Measurements from ENCODE around the gene LDHD. TPM values are rescaled to one million over a fixed set of nuclear protein-coding genes. Genes with fewer than 3 reads are reported as not detected.

Gene LDHD
- total and polyA plus RNA-seq, 12 donors = 2.4 to 46.0 (median 19.6) TPM

DNA sequence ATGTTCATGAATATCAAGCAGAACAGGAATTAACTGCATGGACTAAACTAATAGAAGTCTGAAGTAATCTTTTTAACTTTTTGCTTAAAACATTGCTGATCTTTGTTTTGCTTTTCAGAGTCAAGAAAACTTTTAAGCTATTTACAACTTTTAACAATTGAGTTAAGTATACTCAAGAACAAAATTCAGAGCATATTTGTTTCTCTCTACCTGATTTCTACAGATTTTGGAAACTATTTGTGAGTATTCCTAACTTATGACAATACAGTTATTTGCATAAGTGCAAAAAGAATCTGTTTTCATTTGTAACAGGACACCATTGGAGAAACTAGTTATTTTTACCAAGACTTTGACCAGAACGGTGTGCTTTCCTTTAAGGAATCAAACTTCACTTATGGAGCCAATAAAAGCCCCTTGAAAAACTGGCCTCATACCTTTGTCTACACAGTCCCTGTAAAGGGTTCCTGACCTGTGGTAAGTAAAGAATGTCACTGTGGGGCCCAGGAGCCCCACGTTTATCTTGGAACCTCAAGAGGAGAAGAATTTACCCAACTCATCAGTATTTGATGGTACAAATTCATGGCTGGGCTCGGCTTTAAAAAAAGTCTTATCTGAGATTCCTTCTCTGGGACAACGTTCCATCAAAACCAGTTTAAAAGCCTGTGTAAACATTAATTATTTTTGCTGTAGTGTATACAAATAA, 11.3 kb upstream of the LDHD start:
- Histone ChIP-seq H3K36me3 (replicated peaks in 1 of 2) (no peaks in the 10 kb centered on the region), H3K27me3 (no peaks in the 10 kb centered on the region), H3K4me3 (no peak overlapping the region), H3K9me3 (replicated peaks in 1 of 3) (peaks cover 0 to 9% (median 0%) of the 10 kb centered on the region in 3 donors), H3K4me1 (replicated peaks in 1 of 2) (no peaks in the 10 kb centered on the region), H3K27ac (no peak overlapping the region)
- no peak for DNase-seq
- intact Hi-C loops (cut with DNase I) = no loop called here
- 58 to 66% (median 59%) methylated on average over 4 of the region's 4 CpGs for WGBS, 4 donors
- TF ChIP-seq POLR2A (IDR thresholded peaks at IDR 0.05) = no peak
- TF ChIP-seq, protein P1, sequence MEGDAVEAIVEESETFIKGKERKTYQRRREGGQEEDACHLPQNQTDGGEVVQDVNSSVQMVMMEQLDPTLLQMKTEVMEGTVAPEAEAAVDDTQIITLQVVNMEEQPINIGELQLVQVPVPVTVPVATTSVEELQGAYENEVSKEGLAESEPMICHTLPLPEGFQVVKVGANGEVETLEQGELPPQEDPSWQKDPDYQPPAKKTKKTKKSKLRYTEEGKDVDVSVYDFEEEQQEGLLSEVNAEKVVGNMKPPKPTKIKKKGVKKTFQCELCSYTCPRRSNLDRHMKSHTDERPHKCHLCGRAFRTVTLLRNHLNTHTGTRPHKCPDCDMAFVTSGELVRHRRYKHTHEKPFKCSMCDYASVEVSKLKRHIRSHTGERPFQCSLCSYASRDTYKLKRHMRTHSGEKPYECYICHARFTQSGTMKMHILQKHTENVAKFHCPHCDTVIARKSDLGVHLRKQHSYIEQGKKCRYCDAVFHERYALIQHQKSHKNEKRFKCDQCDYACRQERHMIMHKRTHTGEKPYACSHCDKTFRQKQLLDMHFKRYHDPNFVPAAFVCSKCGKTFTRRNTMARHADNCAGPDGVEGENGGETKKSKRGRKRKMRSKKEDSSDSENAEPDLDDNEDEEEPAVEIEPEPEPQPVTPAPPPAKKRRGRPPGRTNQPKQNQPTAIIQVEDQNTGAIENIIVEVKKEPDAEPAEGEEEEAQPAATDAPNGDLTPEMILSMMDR (IDR thresholded peaks at IDR 0.05) = no peak

DNA sequence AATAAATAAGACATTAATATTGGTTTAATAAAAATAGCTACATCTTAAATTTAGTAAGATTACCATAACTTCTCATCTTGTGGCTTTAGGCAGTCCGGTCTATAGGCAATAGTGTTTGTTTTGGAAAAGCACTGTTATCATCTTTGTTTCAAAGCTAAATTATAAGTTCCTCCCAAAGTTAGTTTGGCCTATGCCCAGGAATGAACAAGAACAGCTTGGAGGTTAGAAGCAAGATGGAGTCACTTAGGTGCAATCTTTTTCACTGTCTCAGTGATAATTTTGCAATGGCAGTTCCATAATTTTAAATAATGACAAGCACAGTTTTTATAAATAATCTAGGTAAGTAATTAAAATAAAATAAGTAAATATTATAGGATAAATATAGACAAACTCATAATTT, 6.0 kb upstream of the LDHD start:
- H3K36me3 ChIP-seq (replicated peaks in 1 of 2) = no peaks in the 10 kb centered on the region
- peaks cover 4 to 8% (median 4%) of the 10 kb centered on the region in 3 donors for H3K9me3 ChIP-seq (replicated peaks in 1 of 3)
- H3K27ac ChIP-seq = no peak overlapping the region
- H3K27me3 ChIP-seq = no peaks in the 10 kb centered on the region
- H3K4me1 ChIP-seq (replicated peaks in 1 of 2) = no peaks in the 10 kb centered on the region
- WGBS, 4 donors = 88 to 97% (median 94%) methylated on average over 1 of the region's 1 CpG
- no peak for TF ChIP-seq POLR2A (IDR thresholded peaks at IDR 0.05)
- TF ChIP-seq, protein P1 (IDR thresholded peaks at IDR 0.05) = no peak
- DNase-seq = no peak
- H3K4me3 ChIP-seq = no peak overlapping the region
- intact Hi-C loops (cut with DNase I) = no loop called here

DNA sequence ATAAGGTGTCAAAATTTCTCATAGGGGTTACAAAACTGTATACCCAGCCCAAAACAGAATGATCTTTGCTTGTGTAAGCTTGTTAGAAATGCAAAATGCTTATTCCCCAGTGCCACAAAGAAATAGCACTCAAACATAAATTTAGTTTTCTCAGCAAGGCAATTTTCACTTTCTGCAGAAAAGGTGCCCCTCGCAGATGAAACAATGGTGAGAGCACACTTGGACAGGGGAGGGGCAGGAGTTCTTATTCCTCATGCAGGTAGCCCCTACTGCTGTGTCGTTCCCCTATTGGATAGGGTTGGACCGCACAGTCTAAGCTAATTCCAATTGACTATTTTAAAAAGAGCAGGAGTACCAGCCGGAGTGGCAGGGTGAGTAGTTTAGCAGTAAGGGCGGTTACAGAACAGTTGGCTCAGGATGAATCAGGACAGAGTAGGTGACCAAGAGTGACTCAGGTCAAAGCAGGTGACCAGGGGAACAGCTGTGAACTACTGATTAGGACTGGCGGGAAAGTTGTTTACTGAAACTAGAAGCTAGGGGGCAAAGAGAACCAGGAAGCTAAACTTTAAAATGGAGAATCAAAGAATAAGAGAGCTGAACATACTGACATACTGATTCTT, 5.5 kb upstream of the LDHD start:
- H3K9me3 ChIP-seq (replicated peaks in 1 of 3) = peaks cover 4 to 7% (median 4%) of the 10 kb centered on the region in 3 donors
- no peak for DNase-seq
- no peaks in the 10 kb centered on the region for H3K36me3 ChIP-seq (replicated peaks in 1 of 2)
- 95 to 98% (median 96%) methylated on average over 6 of the region's 6 CpGs for WGBS, 4 donors
- intact Hi-C loops (cut with DNase I) = no loop called here
- TF ChIP-seq, protein P1 (IDR thresholded peaks at IDR 0.05) = no peak
- TF ChIP-seq POLR2A (IDR thresholded peaks at IDR 0.05) = no peak
- H3K4me3 ChIP-seq = no peak overlapping the region
- H3K27ac ChIP-seq = no peak overlapping the region
- no peaks in the 10 kb centered on the region for H3K27me3 ChIP-seq
- no peaks in the 10 kb centered on the region for H3K4me1 ChIP-seq (replicated peaks in 1 of 2)

DNA sequence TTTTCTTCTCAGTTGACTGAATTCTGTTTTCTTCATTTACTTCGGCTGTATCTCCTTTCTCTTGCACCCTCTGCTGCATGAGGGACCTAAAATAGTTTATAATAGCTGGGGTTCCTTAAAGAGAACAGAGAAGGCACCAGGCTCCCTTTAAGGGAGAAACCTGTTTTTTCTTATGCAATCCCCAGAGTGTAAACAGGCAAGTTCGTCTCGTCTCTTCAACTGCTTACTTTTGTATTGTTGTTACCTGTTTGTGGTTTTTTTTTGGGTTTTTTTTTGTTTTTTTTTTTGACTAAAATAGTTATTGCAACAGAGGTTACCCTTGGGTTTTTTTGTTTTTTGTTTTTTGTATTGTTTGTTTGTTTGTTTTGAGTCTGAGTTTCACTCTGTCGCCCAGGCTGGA, 3.7 kb upstream of the LDHD start:
- TF ChIP-seq, protein P1 (IDR thresholded peaks at IDR 0.05) = no peak
- TF ChIP-seq POLR2A (IDR thresholded peaks at IDR 0.05) = no peak
- 82 to 87% (median 83%) methylated on average over 4 of the region's 4 CpGs for WGBS, 4 donors
- H3K27ac ChIP-seq = no peak overlapping the region
- intact Hi-C loops (cut with DNase I) = no loop called here
- H3K9me3 ChIP-seq (replicated peaks in 1 of 3) = peaks cover 4 to 7% (median 4%) of the 10 kb centered on the region in 3 donors
- no peaks in the 10 kb centered on the region for H3K36me3 ChIP-seq (replicated peaks in 1 of 2)
- H3K4me1 ChIP-seq (replicated peaks in 1 of 2) = peaks cover 10 to 12% of the 10 kb centered on the region in 2 donors
- no peak for DNase-seq
- H3K4me3 ChIP-seq = no peak overlapping the region
- no peaks in the 10 kb centered on the region for H3K27me3 ChIP-seq
